PC-3 (cell line): ENCODE data around the gene FRAT2. TPM values are rescaled to one million over a fixed set of nuclear protein-coding genes. Genes with fewer than 3 reads are reported as not detected.

Experiments
- total RNA-seq: library from RNA; depleted of rRNA; stranded (reverse); fragments of >200 nt; gene quantifications from 2 replicates; pipeline ENCODE4 v1.2.3, GENCODE V29; 2014; rRNA removed

Gene FRAT2
- total RNA-seq, 1 experiment from 2014 or later = 19.2 TPM

Other genes starting within 250 kb of the FRAT2 start
- not detected in 2 replicates for gene SLIT1, start 148.8 kb downstream of the FRAT2 start, total RNA-seq
- 8.5 and 9.8 TPM in 2 replicates for gene ARHGAP19, start 42.1 kb downstream of the FRAT2 start, total RNA-seq
- gene FRAT1, start 15.5 kb downstream of the FRAT2 start, total RNA-seq = 4.1 and 4.4 TPM in 2 replicates
- 34.4 and 44.2 TPM in 2 replicates for gene RRP12, start 66.6 kb upstream of the FRAT2 start, total RNA-seq
- gene PGAM1, start 91.5 kb upstream of the FRAT2 start, total RNA-seq = 591 and 661 TPM in 2 replicates
- 23.0 and 34.7 TPM in 2 replicates for gene EXOSC1, start 111.3 kb upstream of the FRAT2 start, total RNA-seq
- gene ZDHHC16, start 111.4 kb upstream of the FRAT2 start, total RNA-seq = 35.1 and 47.1 TPM in 2 replicates
- gene MMS19, start 163.7 kb upstream of the FRAT2 start, total RNA-seq = 65.5 and 78.2 TPM in 2 replicates
- gene UBTD1, start 164.2 kb upstream of the FRAT2 start, total RNA-seq = 18.5 and 32.3 TPM in 2 replicates
- gene ANKRD2, start 238.1 kb upstream of the FRAT2 start, total RNA-seq = 1.7 and 1.8 TPM in 2 replicates
- gene HOGA1, start 249.7 kb upstream of the FRAT2 start, total RNA-seq = 0.15 TPM in 1 of 2 replicates, not detected in the other